GM23338 (cell line): ENCODE results near the gene GSTA2. TPM values are rescaled to one million over a fixed set of nuclear protein-coding genes. Genes with fewer than 3 reads are reported as not detected.

ENCODE experiments used
- ATAC-seq: fragments of 200-7000 bp; cut with Tn5 transposase; 3 replicates; pipeline ENCODE4 v1.9.1; 2020
- DNase-seq: peaks from one replicate; pipeline ENCODE4 v3.0.0-alpha.2; 2015; ENCODE audit warnings: low spot score
- H2AFZ ChIP-seq: fragments of 200-600 bp; sonication (generic); 2 replicates; pipeline ENCODE4 v1.8.0; 2016; ENCODE audit warnings: antibody characterized with exemption, mild to moderate bottlenecking, moderate library complexity
- H3F3A ChIP-seq: fragments of 200-600 bp; sonication (generic); replicated peaks from 2 replicates; pipeline ENCODE4 v1.8.0; 2017; ENCODE audit warnings: antibody characterized with exemption, mixed run types, low read depth
- H3K27ac ChIP-seq: fragments of 200-600 bp; sonication (generic); 2 replicates; pipeline ENCODE4 v1.6.1; 2016; ENCODE audit warnings: low read depth
- H3K27me3 ChIP-seq: fragments of 200-600 bp; sonication (generic); 2 replicates; pipeline ENCODE4 v1.8.0; 2016; ENCODE audit warnings: mild to moderate bottlenecking, mixed run types, moderate library complexity; ENCODE audit not compliant: insufficient read depth
- H3K36me3 ChIP-seq: fragments of 200-600 bp; sonication (generic); 2 replicates; pipeline ENCODE4 v1.8.0; 2016; ENCODE audit warnings: mild to moderate bottlenecking; ENCODE audit not compliant: insufficient read depth
- H3K4me1 ChIP-seq: fragments of 200-600 bp; sonication (generic); 2 replicates; pipeline ENCODE4 v1.8.0; 2016; ENCODE audit warnings: mild to moderate bottlenecking, moderate library complexity; ENCODE audit not compliant: insufficient read depth
- H3K4me2 ChIP-seq: fragments of 200-600 bp; sonication (generic); 2 replicates; pipeline ENCODE4 v1.7.1; 2017; ENCODE audit warnings: mixed run types
- H3K4me3 ChIP-seq: fragments of 200-600 bp; sonication (generic); 2 replicates; pipeline ENCODE4 v1.6.1; 2016; ENCODE audit warnings: mixed run types
- H3K79me2 ChIP-seq: fragments of 200-600 bp; sonication (generic); replicated peaks from 2 replicates; pipeline ENCODE4 v1.8.0; 2017; ENCODE audit warnings: mild to moderate bottlenecking; ENCODE audit not compliant: insufficient read depth
- H3K9me2 ChIP-seq: fragments of 200-600 bp; sonication (generic); 2 replicates; pipeline ENCODE4 v1.8.0; 2017; ENCODE audit not compliant: insufficient read depth
- H4K20me1 ChIP-seq: fragments of 200-600 bp; sonication (generic); replicated peaks from 2 replicates; pipeline ENCODE4 v1.8.0; 2017; ENCODE audit warnings: mild to moderate bottlenecking; ENCODE audit not compliant: insufficient read depth
- H3K27ac Mint-ChIP-seq: 2 replicates; pipeline ENCODE4 v1.8.0; 2020; ENCODE audit warnings: inconsistent platforms, mild to moderate bottlenecking, moderate library complexity, mixed read lengths
- H3K27me3 Mint-ChIP-seq: 3 replicates; pipeline ENCODE4 v1.8.0; 2022; ENCODE audit warnings: low read depth, mild to moderate bottlenecking, moderate library complexity, mixed read lengths, inconsistent platforms; ENCODE audit not compliant: insufficient read depth, poor library complexity
- H3K36me3 Mint-ChIP-seq: 3 replicates; pipeline ENCODE4 v1.8.0; 2021; ENCODE audit warnings: low read depth, mild to moderate bottlenecking, inconsistent platforms, moderate library complexity, mixed read lengths
- H3K4me1 Mint-ChIP-seq: 3 replicates; pipeline ENCODE4 v1.8.0; 2020; ENCODE audit warnings: mild to moderate bottlenecking, inconsistent platforms, mixed read lengths
- H3K4me3 Mint-ChIP-seq: 3 replicates; pipeline ENCODE4 v1.8.0; 2021; ENCODE audit warnings: moderate library complexity, mild to moderate bottlenecking, inconsistent platforms, mixed read lengths
- H3K9me3 Mint-ChIP-seq: 3 replicates; pipeline ENCODE4 v1.8.0; 2020; ENCODE audit warnings: moderate library complexity, mild to moderate bottlenecking, inconsistent platforms, mixed read lengths
- CREB1 ChIP-seq: fragments of 250-450 bp; sonication (Bioruptor Pico); IDR thresholded peaks from 2 replicates; pipeline ENCODE4 v1.5.0; 2020; ENCODE audit warnings: low read depth, mild to moderate bottlenecking, moderate library complexity
- CTCF ChIP-seq, 2 experiments: fragments of 200-600 bp in 1 of 2; sonication (generic) in 1 of 2; conservative IDR thresholded peaks; 2 replicates each; pipeline versions ENCODE4 v1.5.1 to v1.6.1; 2016 to 2017; ENCODE audit warnings: antibody characterized with exemption in 2 of 2, low read depth in 2 of 2, mild to moderate bottlenecking in 2 of 2, moderate library complexity in 1 of 2
- ETS1 ChIP-seq: IDR thresholded peaks from 2 replicates; pipeline ENCODE4 v1.6.1; 2016; ENCODE audit warnings: antibody characterized with exemption
- JUNB ChIP-seq: IDR thresholded peaks from one replicate; pipeline ENCODE4 v1.6.1; 2016; ENCODE audit warnings: antibody characterized with exemption; ENCODE audit not compliant: unreplicated experiment
- NANOG ChIP-seq: IDR thresholded peaks from 2 replicates; pipeline ENCODE4 v1.6.1; 2016; ENCODE audit warnings: antibody characterized with exemption, borderline replicate concordance
- POLR2AphosphoS5 ChIP-seq: IDR thresholded peaks from 2 replicates; pipeline ENCODE4 v1.6.1; 2016; ENCODE audit warnings: antibody characterized with exemption, low read depth
- REST ChIP-seq: IDR thresholded peaks from one replicate; pipeline ENCODE4 v1.6.1; 2018; ENCODE audit warnings: antibody characterized with exemption; ENCODE audit not compliant: unreplicated experiment
- STAT1 ChIP-seq: IDR thresholded peaks from one replicate; pipeline ENCODE4 v1.6.1; 2016; ENCODE audit warnings: antibody characterized with exemption; ENCODE audit not compliant: unreplicated experiment
- ZNF462 ChIP-seq: fragments of 250-450 bp; sonication (Bioruptor Pico); IDR thresholded peaks from 2 replicates; pipeline ENCODE4 v1.5.0; 2020; ENCODE audit warnings: mild to moderate bottlenecking, moderate library complexity
- polyA plus RNA-seq: library from polyadenylated mRNA; unstranded; fragments of >200 nt; fragmentation: Nextera tagmentation; extraction: Ambion mirVana; gene quantifications from 2 replicates; pipeline ENCODE4 v1.2.1, GENCODE V29; 2016
- total RNA-seq: library from RNA; depleted of rRNA; stranded (reverse); fragments of >200 nt; shearing (Covaris generic); gene quantifications from 2 replicates; pipeline ENCODE4 v1.2.3, GENCODE V29; 2014

Gene GSTA2
- total and polyA plus RNA-seq, 2 experiments from 2014 or later, result not detected

- no peak for TF ChIP-seq ETS1
- TF ChIP-seq JUNB, result no peak
- no peak for TF ChIP-seq REST
- TF ChIP-seq CTCF (conservative IDR thresholded peaks at IDR 0.05; ENCODE audit: low read depth in 2 of 2), result no peak
- no peak for TF ChIP-seq STAT1
- TF ChIP-seq NANOG, result no peak
- TF ChIP-seq CREB1 (CRISPR knock-in tag), result no peak
- TF ChIP-seq ZNF462, result no peak
- TF ChIP-seq POLR2AphosphoS5, result no peak
- peaks cover 6% of the 10 kb centered on the region; the same call in 1 of the 2 replicates for H3K4me1 ChIP-seq
- Mint-ChIP-seq H3K36me3 (peaks cover 15% of the 10 kb centered on the region; the same call in 1 of the 3 replicates), H3K4me1 (peaks cover 6% of the 10 kb centered on the region; the same call in 1 of the 3 replicates), H3K9me3 (peaks cover 21% of the 10 kb centered on the region), H3K4me3 (no peak overlapping the region), H3K27ac (no peak overlapping the region), H3K27me3 (peaks cover 5% of the 10 kb centered on the region)
- ATAC-seq (no peak), DNase-seq (no peak)
- no peaks in the 10 kb centered on the region for H3K27me3 ChIP-seq
- H3K36me3 ChIP-seq, result no peaks in the 10 kb centered on the region
- no peaks in the 10 kb centered on the region for H4K20me1 ChIP-seq
- no peak overlapping the region for H3K4me2 ChIP-seq
- H3K4me3 ChIP-seq, result no peak overlapping the region
- H3K9me2 ChIP-seq, result peaks cover 15% of the 10 kb centered on the region
- no peak overlapping the region for H2AFZ ChIP-seq
- no peaks in the 10 kb centered on the region for H3F3A ChIP-seq
- no peaks in the 10 kb centered on the region for H3K79me2 ChIP-seq
- no peak overlapping the region for H3K27ac ChIP-seq
These were observed 23.6 kb downstream of the GSTA2 start for GRCh38 chr6:52739627-52740026.
